GM12865 (cell line): Measurements from ENCODE around the gene KCTD19.

Experiments used
- DNase-seq: peaks from one replicate; pipeline ENCODE4 v3.0.0; 2010; ENCODE audit warnings: low read depth
- H3K4me3 ChIP-seq: 2 replicates; pipeline ENCODE4 v1.5.1; 2011; ENCODE audit warnings: mild to moderate bottlenecking, low read depth, low read length, control low read depth
- TF ChIP-seq, protein P1 (sequence below): IDR thresholded peaks from 2 replicates; pipeline ENCODE4 v1.5.1; 2011; ENCODE audit warnings: low read length, control low read depth, low read depth, inconsistent platforms; ENCODE audit not compliant: insufficient read depth; ENCODE audit errors: missing control alignments

The KCTD19 gene

GRCh38 chr16:67286441-67287235 is 39.9 kb downstream of the KCTD19 start:
- no peak for DNase-seq
- H3K4me3 ChIP-seq: no peak overlapping the region
- TF ChIP-seq, protein P1, sequence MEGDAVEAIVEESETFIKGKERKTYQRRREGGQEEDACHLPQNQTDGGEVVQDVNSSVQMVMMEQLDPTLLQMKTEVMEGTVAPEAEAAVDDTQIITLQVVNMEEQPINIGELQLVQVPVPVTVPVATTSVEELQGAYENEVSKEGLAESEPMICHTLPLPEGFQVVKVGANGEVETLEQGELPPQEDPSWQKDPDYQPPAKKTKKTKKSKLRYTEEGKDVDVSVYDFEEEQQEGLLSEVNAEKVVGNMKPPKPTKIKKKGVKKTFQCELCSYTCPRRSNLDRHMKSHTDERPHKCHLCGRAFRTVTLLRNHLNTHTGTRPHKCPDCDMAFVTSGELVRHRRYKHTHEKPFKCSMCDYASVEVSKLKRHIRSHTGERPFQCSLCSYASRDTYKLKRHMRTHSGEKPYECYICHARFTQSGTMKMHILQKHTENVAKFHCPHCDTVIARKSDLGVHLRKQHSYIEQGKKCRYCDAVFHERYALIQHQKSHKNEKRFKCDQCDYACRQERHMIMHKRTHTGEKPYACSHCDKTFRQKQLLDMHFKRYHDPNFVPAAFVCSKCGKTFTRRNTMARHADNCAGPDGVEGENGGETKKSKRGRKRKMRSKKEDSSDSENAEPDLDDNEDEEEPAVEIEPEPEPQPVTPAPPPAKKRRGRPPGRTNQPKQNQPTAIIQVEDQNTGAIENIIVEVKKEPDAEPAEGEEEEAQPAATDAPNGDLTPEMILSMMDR: no peak

DNA sequence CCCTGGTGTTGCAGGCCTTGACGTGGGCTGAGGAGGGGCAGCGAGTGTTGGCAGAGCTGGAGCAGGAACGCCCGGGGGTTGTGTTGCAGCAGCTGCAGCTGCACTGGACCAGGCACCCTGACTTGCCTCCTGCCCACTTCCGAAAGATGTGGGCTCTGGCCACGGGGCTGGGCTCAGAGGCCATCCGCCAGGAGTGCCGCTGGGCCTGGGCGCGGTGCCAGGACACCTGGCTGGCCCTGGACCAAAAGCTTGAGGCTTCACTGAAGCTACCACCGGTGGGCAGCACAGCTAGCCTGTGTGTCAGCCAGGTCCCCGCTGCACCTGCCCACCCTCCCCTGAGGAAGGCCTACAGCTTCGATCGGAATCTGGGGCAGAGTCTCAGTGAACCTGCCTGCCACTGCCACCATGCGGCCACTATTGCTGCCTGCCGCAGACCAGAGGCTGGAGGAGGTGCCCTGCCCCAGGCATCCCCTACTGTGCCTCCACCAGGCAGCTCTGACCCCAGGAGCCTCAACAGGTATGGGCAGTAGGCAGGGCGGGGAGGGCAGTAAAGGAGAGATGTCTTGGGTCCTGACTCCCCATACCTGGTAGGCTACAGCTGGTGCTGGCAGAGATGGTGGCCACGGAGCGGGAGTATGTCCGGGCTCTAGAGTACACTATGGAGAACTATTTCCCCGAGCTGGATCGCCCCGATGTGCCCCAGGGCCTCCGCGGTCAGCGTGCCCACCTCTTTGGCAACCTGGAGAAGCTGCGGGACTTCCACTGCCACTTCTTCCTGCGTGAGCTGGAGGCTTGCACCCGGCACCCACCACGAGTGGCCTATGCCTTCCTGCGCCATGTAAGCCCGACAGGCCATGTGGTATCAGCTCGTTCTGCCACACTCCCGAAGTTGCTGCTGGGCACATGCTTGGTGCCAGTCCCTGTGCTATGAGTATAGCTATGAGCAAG is 41.6 kb downstream of the KCTD19 start:
- peak; percentile 29 for DNase-seq
- no peak overlapping the region for H3K4me3 ChIP-seq
- TF ChIP-seq, protein P1: peak; percentile 39

- no peak overlapping the region for H3K4me3 ChIP-seq
- TF ChIP-seq, protein P1: no peak
- DNase-seq: no peak
Measured at GRCh38 chr16:67283826-67284555, 42.5 kb downstream of the KCTD19 start.

GRCh38 chr16:67283039-67283825 is 43.3 kb downstream of the KCTD19 start:
- TF ChIP-seq, protein P1: no peak
- DNase-seq: no peak
- H3K4me3 ChIP-seq: no peak overlapping the region

DNA sequence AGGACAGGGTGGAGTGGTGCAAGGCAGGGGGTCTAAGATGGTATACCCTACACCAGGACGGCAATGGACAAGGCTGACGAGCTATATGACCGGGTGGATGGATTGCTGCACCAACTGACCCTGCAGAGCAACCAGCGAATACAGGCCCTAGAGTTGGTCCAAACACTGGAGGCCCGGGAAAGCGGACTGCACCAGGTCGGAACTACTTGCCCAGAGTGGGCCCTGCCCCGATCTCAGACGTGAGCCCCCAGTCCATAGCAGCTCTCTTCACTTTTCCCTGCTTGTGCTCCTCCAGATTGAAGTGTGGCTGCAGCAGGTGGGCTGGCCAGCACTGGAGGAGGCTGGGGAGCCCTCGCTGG is 44.1 kb downstream of the KCTD19 start:
- H3K4me3 ChIP-seq: no peak overlapping the region
- DNase-seq: no peak
- TF ChIP-seq, protein P1: no peak
